ENCODE measurements around the gene CAMKV. TPM values are rescaled to one million over a fixed set of nuclear protein-coding genes. Genes with fewer than 3 reads are reported as not detected.

CAMKV gene
- polyA plus RNA-seq, 1 donor (not counting 4 experiments of a cell fraction or from before 2014, with no cell fraction given), result not detected

DNA sequence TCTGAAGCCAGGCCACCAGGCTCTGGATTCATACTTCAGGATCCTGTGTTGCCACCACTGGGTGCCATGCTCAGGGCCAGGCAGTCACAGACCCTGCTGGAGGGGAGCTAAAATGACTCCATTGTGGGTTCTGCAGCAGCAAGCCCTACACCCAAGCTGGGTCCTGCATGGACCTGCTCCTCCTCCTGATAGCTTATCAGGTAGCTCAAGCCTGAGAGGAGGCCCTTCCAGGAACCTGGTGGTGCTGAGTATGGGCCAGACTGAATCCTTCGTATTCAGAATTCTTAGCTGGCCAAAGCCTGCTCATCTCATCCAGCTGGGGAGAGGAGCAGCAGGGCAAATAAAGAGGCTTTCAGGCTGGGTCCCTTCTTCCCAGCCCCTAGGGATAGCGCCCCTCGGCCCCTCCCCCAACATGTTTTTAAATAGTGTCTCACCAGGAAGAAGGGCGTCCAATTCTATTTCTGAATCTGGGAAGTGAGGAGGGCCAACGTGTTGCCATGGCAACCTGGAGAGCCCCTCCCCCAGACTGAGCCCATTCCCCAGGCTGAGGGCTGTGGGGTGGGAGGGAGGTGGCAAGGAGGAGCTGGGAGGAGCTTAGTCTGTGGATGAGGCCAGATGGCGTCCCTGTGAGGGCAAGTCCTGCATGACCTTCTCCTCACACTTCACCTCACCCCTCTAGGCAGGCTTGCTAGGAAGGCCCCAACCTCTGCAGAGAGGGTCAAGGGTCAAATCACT, 11.0 kb upstream of the CAMKV start:
- no peaks in the 10 kb centered on the region for H3K27me3 ChIP-seq (ENCODE audit: control insufficient read depth, extremely low read depth, insufficient read depth, low read length)
- H2AFZ ChIP-seq (ENCODE audit: control insufficient read depth, low read length), result no peak overlapping the region

DNA sequence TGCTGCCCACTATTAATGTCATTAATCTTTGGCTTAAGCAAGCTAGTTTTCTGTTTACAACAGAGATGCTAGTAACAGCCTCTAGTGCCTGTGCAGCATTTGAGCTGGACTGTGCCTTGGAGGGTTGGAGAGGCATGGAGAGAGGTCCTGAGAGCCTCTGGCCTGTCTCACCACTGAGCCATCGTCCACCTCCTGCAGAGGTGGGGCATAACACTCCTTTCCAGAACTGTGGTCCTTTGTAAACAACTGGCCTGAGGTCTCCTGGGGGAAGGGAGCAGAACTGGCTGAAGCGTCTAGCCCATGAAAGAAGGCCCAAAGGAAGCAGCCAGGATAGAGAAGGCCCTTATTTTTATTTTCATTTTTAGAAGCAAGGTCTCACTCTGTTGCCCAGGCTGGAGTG, 10.0 kb upstream of the CAMKV start:
- no peak overlapping the region for H3K4me3 ChIP-seq (ENCODE audit: control insufficient read depth in 2 of 3, extremely low read depth in 1 of 3, insufficient read depth in 2 of 3, low read depth in 1 of 3, low read length in 3 of 3)
- peaks cover 9% of the 10 kb centered on the region for H4K20me1 ChIP-seq (ENCODE audit: control insufficient read depth, extremely low read depth, insufficient read depth, low read length)
- dilution Hi-C loops (cut with MboI; ENCODE audit: extremely low pct_ligation_motif_present, low sequenced_read_pairs), result no loop called here
- no peak overlapping the region for H3K27ac ChIP-seq (ENCODE audit: control insufficient read depth, insufficient read depth, low read length)
- H3K9me3 ChIP-seq (ENCODE audit: control insufficient read depth, low read depth, low read length), result no peaks in the 10 kb centered on the region
- peaks cover 3% of the 10 kb centered on the region for H3K9me1 ChIP-seq (ENCODE audit: control insufficient read depth, extremely low read depth, insufficient read depth, low read length)
- FAIRE-seq (no peak), DNase-seq (ENCODE audit: low read depth, low spot score) (no peak)
- peaks cover 0 to 1% of the 10 kb centered on the region in 2 experiments for H3K36me3 ChIP-seq (ENCODE audit: control insufficient read depth in 2 of 2, extremely low read depth in 1 of 2, insufficient read depth in 2 of 2, low read length in 2 of 2)
- no peak overlapping the region for H3K9ac ChIP-seq (ENCODE audit: control insufficient read depth, extremely low read depth, insufficient read depth, low read length)
- no peak overlapping the region for H3K4me2 ChIP-seq (ENCODE audit: control insufficient read depth, extremely low read depth, insufficient read depth, low read depth, low read length)
- H3K4me1 ChIP-seq (ENCODE audit: control insufficient read depth, extremely low read depth, insufficient read depth, low read length), result no peaks in the 10 kb centered on the region
- TF ChIP-seq, protein P1, sequence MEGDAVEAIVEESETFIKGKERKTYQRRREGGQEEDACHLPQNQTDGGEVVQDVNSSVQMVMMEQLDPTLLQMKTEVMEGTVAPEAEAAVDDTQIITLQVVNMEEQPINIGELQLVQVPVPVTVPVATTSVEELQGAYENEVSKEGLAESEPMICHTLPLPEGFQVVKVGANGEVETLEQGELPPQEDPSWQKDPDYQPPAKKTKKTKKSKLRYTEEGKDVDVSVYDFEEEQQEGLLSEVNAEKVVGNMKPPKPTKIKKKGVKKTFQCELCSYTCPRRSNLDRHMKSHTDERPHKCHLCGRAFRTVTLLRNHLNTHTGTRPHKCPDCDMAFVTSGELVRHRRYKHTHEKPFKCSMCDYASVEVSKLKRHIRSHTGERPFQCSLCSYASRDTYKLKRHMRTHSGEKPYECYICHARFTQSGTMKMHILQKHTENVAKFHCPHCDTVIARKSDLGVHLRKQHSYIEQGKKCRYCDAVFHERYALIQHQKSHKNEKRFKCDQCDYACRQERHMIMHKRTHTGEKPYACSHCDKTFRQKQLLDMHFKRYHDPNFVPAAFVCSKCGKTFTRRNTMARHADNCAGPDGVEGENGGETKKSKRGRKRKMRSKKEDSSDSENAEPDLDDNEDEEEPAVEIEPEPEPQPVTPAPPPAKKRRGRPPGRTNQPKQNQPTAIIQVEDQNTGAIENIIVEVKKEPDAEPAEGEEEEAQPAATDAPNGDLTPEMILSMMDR (optimal IDR thresholded peaks at IDR 0.05 in 1 of 3, IDR thresholded peaks at IDR 0.05 in 1 of 3, conservative IDR thresholded peaks at IDR 0.05 in 1 of 3; ENCODE audit: extremely low read depth in 1 of 3, insufficient read depth in 2 of 3, low read length in 3 of 3), result no peak
- TF ChIP-seq EZH2 (IDR thresholded peaks at IDR 0.05; ENCODE audit: low read length), result no peak
- no peak overlapping the region for H2AFZ ChIP-seq (ENCODE audit: control insufficient read depth, low read length)
- H3K79me2 ChIP-seq (ENCODE audit: control insufficient read depth, insufficient read depth, low read length), result no peaks in the 10 kb centered on the region
- H3K27me3 ChIP-seq (ENCODE audit: control insufficient read depth, extremely low read depth, insufficient read depth, low read length), result peaks cover 8% of the 10 kb centered on the region

More for the DNA sequence above, 11.0 kb upstream of the CAMKV start:
- Histone ChIP-seq H3K4me3 (ENCODE audit: control insufficient read depth in 2 of 3, extremely low read depth in 1 of 3, insufficient read depth in 2 of 3, low read depth in 1 of 3, low read length in 3 of 3) (no peak overlapping the region), H3K9me1 (ENCODE audit: control insufficient read depth, extremely low read depth, insufficient read depth, low read length) (peaks cover 3% of the 10 kb centered on the region), H3K4me2 (ENCODE audit: control insufficient read depth, extremely low read depth, insufficient read depth, low read depth, low read length) (no peak overlapping the region), H3K27ac (ENCODE audit: control insufficient read depth, insufficient read depth, low read length) (no peak overlapping the region), H3K9ac (ENCODE audit: control insufficient read depth, extremely low read depth, insufficient read depth, low read length) (no peak overlapping the region), H4K20me1 (ENCODE audit: control insufficient read depth, extremely low read depth, insufficient read depth, low read length) (peaks cover 9% of the 10 kb centered on the region), H3K36me3 (ENCODE audit: control insufficient read depth in 2 of 2, extremely low read depth in 1 of 2, insufficient read depth in 2 of 2, low read length in 2 of 2) (peaks cover 0 to 8% of the 10 kb centered on the region in 2 experiments), H3K79me2 (ENCODE audit: control insufficient read depth, insufficient read depth, low read length) (no peaks in the 10 kb centered on the region), H3K4me1 (ENCODE audit: control insufficient read depth, extremely low read depth, insufficient read depth, low read length) (no peaks in the 10 kb centered on the region), H3K9me3 (ENCODE audit: control insufficient read depth, low read depth, low read length) (no peaks in the 10 kb centered on the region)
- no peak for DNase-seq (ENCODE audit: low read depth, low spot score)
- dilution Hi-C loops (cut with MboI; ENCODE audit: extremely low pct_ligation_motif_present, low sequenced_read_pairs), result no loop called here
- TF ChIP-seq, protein P1 (optimal IDR thresholded peaks at IDR 0.05 in 1 of 3, IDR thresholded peaks at IDR 0.05 in 1 of 3, conservative IDR thresholded peaks at IDR 0.05 in 1 of 3; ENCODE audit: extremely low read depth in 1 of 3, insufficient read depth in 2 of 3, low read length in 3 of 3), result no peak
- no peak for TF ChIP-seq EZH2 (IDR thresholded peaks at IDR 0.05; ENCODE audit: low read length)
- FAIRE-seq, result no peak

All from keratinocyte (primary cell).